Upper lobe of right lung (tissue), 1 donor: Measurements from ENCODE around the gene CTDSP2. TPM values are rescaled to one million over a fixed set of nuclear protein-coding genes. Genes with fewer than 3 reads are reported as not detected.

ENCODE experiments used
- ATAC-seq: fragments of 200-7000 bp; cut with Tn5 transposase; one replicate; pipeline ENCODE4 v1.9.1; 2020; ENCODE audit warnings: mild to moderate bottlenecking, moderate library complexity
- DNase-seq: peaks from one replicate; pipeline ENCODE4 v3.0.0-alpha.2; 2020
- H3K27ac ChIP-seq: fragments of 200-600 bp; one replicate; pipeline ENCODE4 v1.8.0; 2022
- H3K27me3 ChIP-seq: fragments of 200-600 bp; one replicate; pipeline ENCODE4 v1.8.0; 2022; ENCODE audit warnings: mild to moderate bottlenecking
- H3K36me3 ChIP-seq: fragments of 200-600 bp; one replicate; pipeline ENCODE4 v1.8.0; 2022
- H3K4me1 ChIP-seq: fragments of 200-600 bp; one replicate; pipeline ENCODE4 v1.8.0; 2022
- H3K4me3 ChIP-seq: fragments of 200-600 bp; one replicate; pipeline ENCODE4 v1.8.0; 2022; ENCODE audit warnings: mild to moderate bottlenecking
- H3K9me3 ChIP-seq: fragments of 200-600 bp; one replicate; pipeline ENCODE4 v1.8.0; 2022
- CTCF ChIP-seq: fragments of 200-600 bp; IDR thresholded peaks from one replicate; pipeline ENCODE4 v1.8.0; 2022; ENCODE audit warnings: antibody characterized with exemption
- intact Hi-C: fragments of 100-400 bp; cut with DNase I; formaldehyde crosslinking; loops from one replicate; pipeline ENCODE4 v1.11.0; 2022
- total RNA-seq: library from RNA; stranded (reverse); fragmentation: NEBNext Ultra II Directional; extraction: Animal tissue kit (Norgen Biotek cat#: 25700); gene quantifications from one replicate; pipeline ENCODE4 v1.2.1, GENCODE V29; 2021
- donor health status: DM: no; HTN: yes; CAD: no; lungs with severe emphysema.

The CTDSP2 gene
- total RNA-seq, 1 donor from 2014 or later: 217 TPM

- TF ChIP-seq CTCF: no peak
- H3K27me3 ChIP-seq: no peaks in the 10 kb centered on the region
- no peak overlapping the region for H3K4me3 ChIP-seq
- H3K4me1 ChIP-seq: no peaks in the 10 kb centered on the region
- H3K9me3 ChIP-seq: no peaks in the 10 kb centered on the region
- DNase-seq (no peak), ATAC-seq (peak; percentile 30)
- H3K36me3 ChIP-seq: no peaks in the 10 kb centered on the region
- intact Hi-C loops: no loop called here
- no peak overlapping the region for H3K27ac ChIP-seq
These were observed 29.4 kb upstream of the CTDSP2 start for GRCh38 chr12:57875753-57876547.

- no peak for DNase-seq
- no peak for TF ChIP-seq CTCF
These were observed 27.9 kb upstream of the CTDSP2 start for GRCh38 chr12:57874166-57875108.

GRCh38 chr12:57872362-57872761, 25.8 kb upstream of the CTDSP2 start:
- no peak overlapping the region for H3K27ac ChIP-seq
- no peak for TF ChIP-seq CTCF
- peaks cover 4% of the 10 kb centered on the region for H3K4me1 ChIP-seq
- H3K9me3 ChIP-seq: no peaks in the 10 kb centered on the region
- H3K27me3 ChIP-seq: no peaks in the 10 kb centered on the region
- no peak for ATAC-seq
- no peak for DNase-seq
- intact Hi-C loops: no loop called here
- no peak overlapping the region for H3K4me3 ChIP-seq
- no peaks in the 10 kb centered on the region for H3K36me3 ChIP-seq

More at GRCh38 chr12:57874166-57875108, 27.9 kb upstream of the CTDSP2 start:
- H3K9me3 ChIP-seq: no peaks in the 10 kb centered on the region
- H3K4me3 ChIP-seq: no peak overlapping the region
- H3K27ac ChIP-seq: no peak overlapping the region
- H3K27me3 ChIP-seq: no peaks in the 10 kb centered on the region
- H3K4me1 ChIP-seq: no peaks in the 10 kb centered on the region
- peak; percentile 69 for ATAC-seq
- H3K36me3 ChIP-seq: no peaks in the 10 kb centered on the region
- intact Hi-C loops: no loop called here

GRCh38 chr12:57869927-57870318, 23.4 kb upstream of the CTDSP2 start:
- intact Hi-C loops: no loop called here
- no peak for DNase-seq
- H3K9me3 ChIP-seq: no peaks in the 10 kb centered on the region
- no peak for TF ChIP-seq CTCF
- H3K27ac ChIP-seq: peak overlapping the region; percentile 51
- H3K27me3 ChIP-seq: no peaks in the 10 kb centered on the region
- H3K4me1 ChIP-seq: peaks cover 4% of the 10 kb centered on the region
- no peak overlapping the region for H3K4me3 ChIP-seq
- no peaks in the 10 kb centered on the region for H3K36me3 ChIP-seq
- ATAC-seq: no peak

GRCh38 chr12:57869298-57869926, 22.9 kb upstream of the CTDSP2 start:
- intact Hi-C loops: no loop called here
- H3K36me3 ChIP-seq: no peaks in the 10 kb centered on the region
- ATAC-seq (no peak), DNase-seq (no peak)
- H3K9me3 ChIP-seq: no peaks in the 10 kb centered on the region
- H3K4me1 ChIP-seq: peaks cover 6% of the 10 kb centered on the region
- no peak overlapping the region for H3K4me3 ChIP-seq
- peak overlapping the region; percentile 51 for H3K27ac ChIP-seq
- no peak for TF ChIP-seq CTCF
- no peaks in the 10 kb centered on the region for H3K27me3 ChIP-seq
